ENCODE results near the gene CRISPLD2. TPM values are rescaled to one million over a fixed set of nuclear protein-coding genes. Genes with fewer than 3 reads are reported as not detected.
A peak's percentile ranks its signal among the peaks of the same experiment; 100 is the strongest.

CRISPLD2 gene
- total and polyA plus RNA-seq, 2 donors from 2014 or later = 4.8 to 108 TPM

GRCh38 chr16:84806256-84806889 is 13.4 kb upstream of the CRISPLD2 start:
- Histone ChIP-seq H3K9ac (ENCODE audit: low read length in 3 of 3) (no peak overlapping the region), H3K36me3 (ENCODE audit: control insufficient read depth in 2 of 3, insufficient read depth in 3 of 3, low read length in 3 of 3) (no peaks in the 10 kb centered on the region), H3K4me1 (ENCODE audit: control insufficient read depth in 2 of 3, insufficient read depth in 2 of 3, low read depth in 1 of 3, low read length in 3 of 3) (no peaks in the 10 kb centered on the region), H3K4me3 (ENCODE audit: low read length in 3 of 3) (no peak overlapping the region), H3K9me3 (ENCODE audit: control insufficient read depth in 2 of 3, insufficient read depth in 1 of 3, low read length in 3 of 3) (no peaks in the 10 kb centered on the region), H3K27ac (ENCODE audit: low read depth in 2 of 2, low read length in 2 of 2) (no peak overlapping the region), H3K27me3 (ENCODE audit: control insufficient read depth, insufficient read depth, low read length) (no peaks in the 10 kb centered on the region)
- intact Hi-C loops (cut with DNase I) = no loop called here
- DNase-seq (peak in 1 of 5 donors; percentile 83), FAIRE-seq (no peak)
- TF ChIP-seq, protein P1, sequence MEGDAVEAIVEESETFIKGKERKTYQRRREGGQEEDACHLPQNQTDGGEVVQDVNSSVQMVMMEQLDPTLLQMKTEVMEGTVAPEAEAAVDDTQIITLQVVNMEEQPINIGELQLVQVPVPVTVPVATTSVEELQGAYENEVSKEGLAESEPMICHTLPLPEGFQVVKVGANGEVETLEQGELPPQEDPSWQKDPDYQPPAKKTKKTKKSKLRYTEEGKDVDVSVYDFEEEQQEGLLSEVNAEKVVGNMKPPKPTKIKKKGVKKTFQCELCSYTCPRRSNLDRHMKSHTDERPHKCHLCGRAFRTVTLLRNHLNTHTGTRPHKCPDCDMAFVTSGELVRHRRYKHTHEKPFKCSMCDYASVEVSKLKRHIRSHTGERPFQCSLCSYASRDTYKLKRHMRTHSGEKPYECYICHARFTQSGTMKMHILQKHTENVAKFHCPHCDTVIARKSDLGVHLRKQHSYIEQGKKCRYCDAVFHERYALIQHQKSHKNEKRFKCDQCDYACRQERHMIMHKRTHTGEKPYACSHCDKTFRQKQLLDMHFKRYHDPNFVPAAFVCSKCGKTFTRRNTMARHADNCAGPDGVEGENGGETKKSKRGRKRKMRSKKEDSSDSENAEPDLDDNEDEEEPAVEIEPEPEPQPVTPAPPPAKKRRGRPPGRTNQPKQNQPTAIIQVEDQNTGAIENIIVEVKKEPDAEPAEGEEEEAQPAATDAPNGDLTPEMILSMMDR (IDR thresholded peaks at IDR 0.05; ENCODE audit: borderline replicate concordance, extremely low read depth, insufficient read depth) = no peak

DNA sequence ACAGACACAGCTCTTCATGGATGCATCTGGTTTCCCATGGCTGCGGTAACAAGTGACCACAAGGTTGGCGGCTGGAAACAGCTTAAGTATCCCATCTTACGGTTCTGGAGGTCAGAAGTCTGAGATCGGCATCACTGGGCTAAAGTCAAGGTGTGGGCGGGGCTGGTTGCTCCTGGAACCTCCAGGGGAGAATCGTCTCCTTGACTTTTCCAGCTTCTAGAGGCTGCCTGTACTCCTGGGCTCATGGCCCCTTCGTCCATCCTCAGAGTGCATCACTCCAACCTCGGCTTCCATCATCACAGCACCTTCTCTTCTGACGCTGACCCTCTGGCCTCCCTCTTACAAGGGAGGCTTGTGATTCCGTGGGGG is 12.9 kb upstream of the CRISPLD2 start:
- TF ChIP-seq, protein P1 (IDR thresholded peaks at IDR 0.05; ENCODE audit: borderline replicate concordance, extremely low read depth, insufficient read depth) = no peak
- intact Hi-C loops (cut with DNase I) = no loop called here
- FAIRE-seq (no peak), DNase-seq (no peak)
- Histone ChIP-seq H3K27me3 (ENCODE audit: control insufficient read depth, insufficient read depth, low read length) (no peaks in the 10 kb centered on the region), H3K36me3 (ENCODE audit: control insufficient read depth in 2 of 3, insufficient read depth in 3 of 3, low read length in 3 of 3) (no peaks in the 10 kb centered on the region), H3K4me1 (ENCODE audit: control insufficient read depth in 2 of 3, insufficient read depth in 2 of 3, low read depth in 1 of 3, low read length in 3 of 3) (no peaks in the 10 kb centered on the region), H3K9me3 (ENCODE audit: control insufficient read depth in 2 of 3, insufficient read depth in 1 of 3, low read length in 3 of 3) (no peaks in the 10 kb centered on the region), H3K4me3 (ENCODE audit: low read length in 3 of 3) (no peak overlapping the region), H3K9ac (ENCODE audit: low read length in 3 of 3) (no peak overlapping the region), H3K27ac (ENCODE audit: low read depth in 2 of 2, low read length in 2 of 2) (no peak overlapping the region)

- H3K4me1 ChIP-seq (ENCODE audit: control insufficient read depth in 2 of 3, insufficient read depth in 2 of 3, low read depth in 1 of 3, low read length in 3 of 3) = no peaks in the 10 kb centered on the region
- H3K36me3 ChIP-seq (ENCODE audit: control insufficient read depth in 2 of 3, insufficient read depth in 3 of 3, low read length in 3 of 3) = no peaks in the 10 kb centered on the region
- intact Hi-C loops (cut with DNase I) = no loop called here
- no peak overlapping the region for H3K4me3 ChIP-seq (ENCODE audit: low read length in 3 of 3)
- no peak overlapping the region for H3K27ac ChIP-seq (ENCODE audit: low read depth in 2 of 2, low read length in 2 of 2)
- no peaks in the 10 kb centered on the region for H3K9me3 ChIP-seq (ENCODE audit: control insufficient read depth in 2 of 3, insufficient read depth in 1 of 3, low read length in 3 of 3)
- no peaks in the 10 kb centered on the region for H3K27me3 ChIP-seq (ENCODE audit: control insufficient read depth, insufficient read depth, low read length)
- FAIRE-seq (no peak), DNase-seq (no peak)
- TF ChIP-seq, protein P1 (IDR thresholded peaks at IDR 0.05; ENCODE audit: borderline replicate concordance, extremely low read depth, insufficient read depth) = no peak
- no peak overlapping the region for H3K9ac ChIP-seq (ENCODE audit: low read length in 3 of 3)
Observed at GRCh38 chr16:84807776-84808175, 12.0 kb upstream of the CRISPLD2 start.

- no peaks in the 10 kb centered on the region for H3K9me3 ChIP-seq (ENCODE audit: control insufficient read depth in 2 of 3, insufficient read depth in 1 of 3, low read length in 3 of 3)
- H3K9ac ChIP-seq (ENCODE audit: low read length in 3 of 3) = no peak overlapping the region
- H3K36me3 ChIP-seq (ENCODE audit: control insufficient read depth in 2 of 3, insufficient read depth in 3 of 3, low read length in 3 of 3) = no peaks in the 10 kb centered on the region
- H3K4me1 ChIP-seq (ENCODE audit: control insufficient read depth in 2 of 3, insufficient read depth in 2 of 3, low read depth in 1 of 3, low read length in 3 of 3) = no peaks in the 10 kb centered on the region
- no peak overlapping the region for H3K27ac ChIP-seq (ENCODE audit: low read depth in 2 of 2, low read length in 2 of 2)
- no peak for FAIRE-seq
- H3K4me3 ChIP-seq (ENCODE audit: low read length in 3 of 3) = no peak overlapping the region
- TF ChIP-seq, protein P1 (IDR thresholded peaks at IDR 0.05; ENCODE audit: borderline replicate concordance, extremely low read depth, insufficient read depth) = no peak
- intact Hi-C loops (cut with DNase I) = no loop called here
- H3K27me3 ChIP-seq (ENCODE audit: control insufficient read depth, insufficient read depth, low read length) = no peaks in the 10 kb centered on the region
- no peak for DNase-seq
Observed at GRCh38 chr16:84808826-84809225, 11.0 kb upstream of the CRISPLD2 start.

Data from kidney (tissue), 14 donors.